NCI-H2196 (cell line): ENCODE data around the gene FAM161A.
"Not testable (repeated sequence)": the region's sequence is repeated elsewhere in the genome, so short reads cannot be mapped to it uniquely, and the experiment has no call there.

Experiments
- DNase-seq: peaks from one replicate; lab custom pipeline; 2025; ENCODE audit not compliant: unreplicated experiment; lab: John Stamatoyannopoulos, UW

The FAM161A gene

DNA sequence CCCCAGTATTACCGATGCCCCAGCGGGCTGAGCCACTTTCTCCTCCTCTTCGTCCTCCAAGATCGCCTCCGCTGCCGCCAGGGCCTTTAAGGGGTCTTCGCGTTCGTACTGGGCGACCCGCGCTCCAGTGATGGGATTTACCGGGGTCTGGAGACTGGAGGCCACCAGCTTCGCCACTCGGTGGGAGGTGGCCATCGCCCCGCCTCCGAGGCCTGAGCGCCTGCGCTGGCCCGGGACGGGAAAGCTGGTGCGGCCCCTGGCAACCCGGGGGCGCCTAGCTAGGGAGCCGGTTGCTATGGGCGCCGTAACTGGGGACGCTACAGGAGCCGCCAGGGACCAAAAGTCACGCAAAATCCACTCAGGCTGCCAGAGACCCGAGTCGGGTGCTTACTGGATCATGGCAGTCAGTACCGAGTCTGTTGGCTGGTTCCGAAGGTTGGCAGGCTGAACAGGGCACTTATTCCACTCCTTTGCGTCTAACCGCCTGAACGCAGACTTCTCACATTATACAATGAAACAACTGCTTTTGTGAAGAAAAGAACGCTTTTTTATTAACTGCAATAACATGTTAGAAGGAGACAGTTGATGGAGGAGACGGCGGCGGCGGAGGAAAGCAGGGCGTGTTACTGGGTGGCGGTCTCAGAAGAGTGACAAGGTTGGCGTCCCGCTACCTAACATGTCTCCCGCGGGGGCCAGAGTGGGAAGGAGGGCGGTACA lies at the start of gene FAM161A:
Gene FAM161A (minus strand): TSS at position 214 of the 717 bp plus-strand sequence. CDS start 19 bp downstream, at position 195.
- peak; percentile 69 for DNase-seq

DNA sequence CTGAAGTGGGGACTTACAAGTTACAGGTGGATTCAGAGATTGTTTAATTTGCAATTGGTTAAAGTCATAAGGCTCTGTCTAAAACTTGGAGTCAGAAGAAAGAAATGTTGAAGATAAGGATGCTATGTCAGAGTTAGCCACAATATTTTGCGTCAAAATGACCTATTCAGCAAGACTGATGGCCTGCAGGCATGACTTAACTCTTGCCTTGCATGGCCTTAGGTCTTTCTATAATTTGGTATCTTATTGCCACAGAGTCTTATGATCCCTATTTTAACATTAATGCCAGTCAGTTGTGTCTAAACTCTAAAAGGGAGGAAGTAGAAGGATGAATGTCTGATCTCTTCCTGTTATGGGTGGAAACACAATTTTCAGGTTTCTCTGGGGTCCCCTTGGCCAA lies 46.4 kb upstream of the FAM161A start:
- DNase-seq = no peak

DNA sequence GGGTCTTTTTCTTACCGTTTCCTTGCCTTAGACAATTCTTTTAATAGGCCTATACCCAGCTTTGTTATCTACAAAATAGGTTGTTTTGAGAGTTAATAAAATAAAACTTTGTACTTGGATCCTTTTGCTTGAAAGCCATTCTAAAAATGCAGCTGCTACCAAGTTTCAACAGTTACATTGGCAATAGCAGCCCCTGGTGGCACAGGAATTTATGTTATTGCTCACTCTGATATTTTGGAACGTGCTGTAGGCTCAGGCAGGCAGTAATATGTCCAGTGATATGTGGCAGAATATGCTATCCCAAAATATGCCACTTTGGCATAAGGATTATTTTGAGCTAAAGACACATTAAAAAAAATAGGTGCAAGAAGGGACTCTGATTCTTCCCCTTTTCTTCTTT lies 45.0 kb upstream of the FAM161A start:
- DNase-seq = peak; percentile 2

DNA sequence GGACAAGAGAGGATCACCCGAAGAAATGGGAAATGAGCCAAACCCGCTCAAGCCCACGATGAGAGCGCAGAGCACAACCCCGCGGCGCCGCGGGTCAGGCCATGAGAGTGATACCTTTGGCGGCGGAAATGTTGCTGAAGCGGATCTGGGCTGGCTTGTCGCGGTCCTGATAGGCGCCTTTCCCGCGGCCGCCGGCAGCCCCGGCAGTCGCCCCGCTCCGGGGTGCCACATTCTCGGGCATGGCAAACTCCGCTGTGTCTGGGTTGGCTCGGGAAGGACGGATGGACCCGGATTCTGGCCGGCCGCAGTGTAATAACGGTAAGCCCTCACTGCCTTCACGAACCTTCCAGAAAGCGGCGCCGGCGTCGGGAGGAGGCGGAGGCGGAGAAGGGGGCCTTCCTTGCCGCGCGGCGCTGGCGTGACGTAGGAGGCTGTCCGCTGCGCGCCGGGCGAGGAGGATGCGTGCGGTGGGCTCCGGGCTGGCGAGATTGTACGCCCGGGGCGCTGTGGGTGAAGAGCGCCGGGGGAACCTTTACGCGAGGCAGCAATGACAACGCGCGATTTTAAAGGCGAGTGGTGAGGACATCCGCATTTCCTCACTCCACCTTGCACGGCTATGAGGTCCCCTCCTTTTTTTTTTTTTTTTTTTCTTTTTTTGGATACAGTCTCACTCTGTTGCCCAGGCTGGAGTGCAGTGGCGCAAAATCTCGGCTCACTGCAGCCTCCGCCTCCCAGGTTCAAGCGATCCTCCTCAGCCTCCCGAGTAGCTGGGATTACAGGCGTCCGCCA lies 34.6 kb upstream of the FAM161A start, which contains the start of gene CCT4:
Gene CCT4 (minus strand): TSS at position 390 of the 789 bp plus-strand sequence. CDS start 149 bp downstream, at position 241.
- peak; percentile 66 for DNase-seq

DNA sequence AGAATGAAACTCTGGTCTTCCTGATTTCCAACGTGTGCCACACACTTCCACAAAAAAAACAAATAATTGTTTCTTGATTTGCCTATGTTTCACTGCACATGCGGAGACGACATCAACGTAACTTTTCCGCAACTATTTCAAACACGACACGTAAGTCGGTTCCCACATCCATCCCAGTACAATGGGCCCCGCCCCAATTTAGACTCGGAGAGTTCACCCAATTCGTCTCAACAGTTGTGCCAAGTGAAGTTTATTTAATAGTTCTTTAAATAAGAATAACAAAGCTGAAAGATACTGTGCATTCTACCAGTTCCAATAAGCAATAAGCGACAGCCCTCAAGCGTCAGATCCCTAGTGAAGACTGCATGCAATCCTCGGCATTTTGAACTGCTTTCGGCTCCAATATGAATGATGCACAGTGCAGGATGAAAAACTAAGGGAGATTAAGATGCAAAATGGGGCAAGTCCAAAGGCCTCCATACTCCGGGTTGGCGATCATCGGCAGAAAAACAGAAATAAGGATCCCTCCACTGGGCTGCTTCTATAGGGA lies 33.9 kb upstream of the FAM161A start:
- no peak for DNase-seq

- DNase-seq = no peak
Observed at GRCh38 chr2:61885896-61886603, 32.2 kb upstream of the FAM161A start.

- no peak for DNase-seq
Observed at GRCh38 chr2:61882850-61883249, 29.0 kb upstream of the FAM161A start.

DNA sequence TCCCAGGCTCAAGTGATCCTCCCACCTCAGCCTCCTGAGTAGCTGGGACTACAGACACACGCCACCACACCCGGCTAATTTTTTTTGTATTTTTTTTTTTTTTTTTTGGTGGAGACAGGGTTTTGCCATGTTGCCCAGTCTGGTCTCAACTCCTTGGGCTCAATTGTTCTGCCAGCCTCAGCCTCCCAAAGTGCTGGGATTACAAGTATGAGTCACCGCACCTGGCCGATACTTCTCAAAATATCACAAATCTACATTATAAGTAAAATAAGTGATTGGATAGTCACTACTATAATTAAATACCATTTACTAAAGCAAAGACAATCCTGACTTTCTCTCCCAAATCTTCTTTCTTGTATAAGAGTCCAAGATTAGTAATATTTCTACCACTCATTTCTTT lies 25.5 kb upstream of the FAM161A start:
- DNase-seq = not testable (repeated sequence)

- no peak for DNase-seq
Observed at GRCh38 chr2:61878761-61879160, 24.9 kb upstream of the FAM161A start.

DNA sequence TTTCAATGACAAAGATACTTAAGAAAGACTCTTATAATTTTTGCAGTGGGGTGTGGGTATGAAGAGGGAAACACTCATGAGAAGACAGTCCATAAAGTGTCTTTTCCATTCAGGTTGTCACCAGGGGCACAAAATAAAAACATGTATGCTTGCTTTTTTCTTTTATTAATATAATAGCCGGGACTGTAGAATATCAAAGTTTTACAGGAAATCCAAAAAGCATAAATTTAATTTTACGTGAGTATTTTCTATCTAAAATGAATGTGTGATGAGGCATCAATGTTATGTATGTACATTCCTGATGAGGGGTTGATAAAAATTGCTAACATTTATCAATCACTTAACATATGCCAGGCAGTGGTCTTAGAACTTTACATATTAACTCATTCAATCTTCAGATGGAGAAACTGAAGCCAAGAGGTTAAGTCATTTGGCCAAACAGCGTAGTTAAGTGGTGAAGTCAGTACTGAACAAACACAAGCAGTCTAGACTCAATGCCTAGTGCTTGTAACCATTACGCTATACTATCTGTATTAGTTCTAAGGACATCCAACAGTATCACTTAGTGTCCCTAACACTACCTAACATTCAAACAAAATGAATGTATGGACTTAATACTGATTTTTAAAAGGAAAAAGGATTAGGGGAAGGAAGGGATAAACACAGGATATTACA lies 23.8 kb upstream of the FAM161A start:
- no peak for DNase-seq

DNA sequence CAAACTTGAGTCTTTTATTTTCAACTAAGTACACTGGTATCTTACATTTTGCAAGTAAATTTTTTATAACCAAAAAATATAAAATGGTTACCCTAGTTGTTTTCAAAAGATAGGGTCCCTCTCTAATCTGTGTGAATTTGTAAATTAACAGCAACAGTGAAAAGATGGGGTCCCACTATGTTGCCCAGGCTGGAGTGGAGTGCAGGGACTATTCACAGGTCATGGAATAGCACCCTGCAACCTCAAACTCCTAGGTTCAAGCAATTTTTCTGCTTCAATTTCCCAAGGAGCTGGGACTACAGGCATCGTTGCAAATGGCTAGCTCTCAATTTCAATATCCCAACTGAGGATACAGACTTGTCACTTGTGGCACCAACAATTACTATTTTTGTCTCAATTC lies 22.5 kb upstream of the FAM161A start:
- no peak for DNase-seq

DNA sequence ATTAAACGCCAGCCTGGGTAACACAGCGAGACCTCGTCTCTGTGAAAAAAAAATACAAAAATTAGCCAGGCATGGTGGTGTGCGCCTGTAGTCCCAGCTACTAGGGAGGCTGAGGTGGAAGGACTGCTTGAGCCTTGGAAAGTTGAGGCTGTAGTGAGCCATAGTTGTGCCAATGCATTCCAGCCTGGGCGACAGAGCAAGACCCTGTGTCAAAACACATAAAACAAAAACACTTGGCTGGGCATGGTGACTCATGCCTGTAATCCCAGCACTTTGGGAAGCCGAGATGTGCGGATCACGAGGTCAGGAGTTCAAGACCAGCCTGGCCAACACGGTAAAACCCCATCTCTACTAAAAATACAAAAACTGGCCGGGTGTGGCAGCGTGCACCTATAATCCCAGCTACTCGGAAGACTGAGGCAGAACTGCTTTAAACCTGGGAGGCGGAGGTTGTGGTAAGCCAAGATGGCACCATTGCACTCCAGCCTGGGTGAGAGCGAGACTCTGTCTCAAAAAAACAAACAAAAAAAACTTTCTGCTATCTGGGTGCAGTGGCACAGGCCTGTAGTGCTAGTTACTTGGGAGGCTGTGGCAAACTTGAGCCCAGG lies 12.7 kb upstream of the FAM161A start:
- DNase-seq = not testable (repeated sequence)

GRCh38 chr2:61862085-61862484 lies 8.2 kb upstream of the FAM161A start:
- DNase-seq = no peak

DNA sequence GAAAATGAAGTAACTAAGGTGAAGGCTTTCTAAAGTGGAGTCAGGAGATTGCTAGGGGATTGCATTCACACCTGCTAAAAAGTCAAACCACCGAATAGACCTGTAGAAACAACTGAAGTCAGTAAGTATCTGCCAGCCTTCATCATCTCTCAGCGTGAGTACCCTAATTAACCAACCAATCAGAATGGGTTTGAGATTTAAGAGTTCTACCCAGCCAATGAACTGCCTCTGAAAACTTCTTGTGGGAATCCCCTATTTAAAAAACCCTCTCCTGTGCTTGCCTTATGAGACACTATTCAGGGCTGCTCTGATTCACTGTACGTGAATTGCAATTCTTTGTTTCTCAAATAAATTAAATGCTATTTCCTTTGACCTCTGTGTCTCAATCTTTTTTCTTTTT lies 3.4 kb upstream of the FAM161A start:
- DNase-seq = no peak

GRCh38 chr2:61855318-61855613 lies 1.4 kb upstream of the FAM161A start:
- DNase-seq = no peak

DNA sequence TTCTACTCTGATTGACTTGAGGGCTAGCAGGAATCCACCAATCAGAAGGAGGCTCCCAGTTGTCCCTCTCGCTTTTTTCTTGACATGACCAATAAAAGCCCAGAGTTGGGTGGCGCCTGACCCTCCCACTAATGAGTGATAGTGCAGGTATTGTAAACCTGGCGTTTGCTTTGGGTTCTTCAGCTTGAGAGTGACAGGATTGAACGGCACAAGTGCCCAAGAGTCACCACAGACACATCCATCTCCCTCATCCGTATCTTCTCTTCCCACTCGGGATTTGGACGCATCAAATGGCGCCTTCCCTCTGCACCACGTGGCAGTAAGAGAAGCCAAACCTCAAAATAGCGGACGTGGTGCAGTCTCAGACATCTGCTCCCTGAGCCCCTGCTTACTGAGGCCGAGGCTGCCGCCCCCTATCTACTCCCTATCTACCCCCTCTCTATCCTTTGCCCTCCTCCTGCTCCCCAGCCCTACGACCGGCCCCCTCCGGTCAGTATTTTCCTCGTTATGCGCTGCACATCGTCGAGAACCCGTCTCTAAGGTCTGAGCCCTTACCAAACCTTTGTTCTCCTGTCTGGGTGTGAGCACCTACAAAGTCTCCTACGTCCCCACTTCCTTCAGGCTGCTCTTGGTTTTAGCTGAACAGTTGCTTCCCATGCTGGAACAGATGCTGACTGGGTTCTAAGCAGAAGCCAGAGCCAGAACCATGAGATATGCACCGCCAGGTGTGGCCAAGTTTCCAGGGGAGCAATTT lies 881 bp upstream of the FAM161A start:
- peak; percentile 81 for DNase-seq

- no peak for DNase-seq
Observed at GRCh38 chr2:61853086-61853846, 594 bp downstream of the FAM161A start.

DNA sequence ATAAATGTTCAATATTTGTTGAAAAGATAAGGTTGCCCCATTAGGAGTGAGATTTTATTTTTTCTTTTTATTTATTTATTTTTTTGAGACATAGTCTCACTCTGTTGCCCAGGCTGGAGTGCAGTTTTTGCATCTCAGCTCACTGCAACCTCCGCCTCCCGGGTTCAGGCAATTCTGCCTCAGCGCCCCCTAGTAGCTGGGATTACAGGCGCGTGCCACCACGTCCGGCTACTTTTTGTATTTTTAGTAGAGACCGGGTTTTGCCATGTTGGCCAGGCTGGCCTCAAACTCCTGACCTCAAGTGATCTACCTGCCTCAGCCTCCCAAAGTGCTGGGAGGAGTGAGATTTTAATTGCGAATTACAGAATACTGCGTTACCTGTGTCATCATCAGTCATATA lies 2.6 kb downstream of the FAM161A start:
- not testable (repeated sequence) for DNase-seq

DNA sequence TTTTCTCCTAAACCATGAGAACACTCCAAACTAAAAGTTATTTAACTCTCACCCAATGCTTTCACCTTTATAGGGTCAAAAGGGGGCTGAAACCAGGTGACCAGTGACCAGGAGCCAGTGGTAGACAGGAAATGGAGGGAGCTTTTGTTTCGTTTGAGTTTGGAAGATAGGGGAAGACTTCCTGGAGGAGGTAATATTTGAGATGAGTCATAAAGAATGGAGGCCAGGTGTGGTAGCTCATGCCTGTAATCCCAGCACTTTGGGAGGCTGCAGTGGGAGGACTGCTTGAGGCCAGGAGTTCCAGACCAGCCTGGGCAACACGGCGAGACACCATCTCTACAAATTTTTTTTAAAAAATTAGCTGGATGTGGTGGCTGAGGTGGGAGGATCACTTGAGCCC lies 8.5 kb downstream of the FAM161A start:
- no peak for DNase-seq
